GM20000 (cell line): Measurements from ENCODE around the gene HNRNPA2B1.
"Not testable (repeated sequence)": the region's sequence is repeated elsewhere in the genome, so short reads cannot be mapped to it uniquely, and the experiment has no call there.

ENCODE experiments used
- DNase-seq: peaks from one replicate; pipeline ENCODE4 v3.0.0; 2012; ENCODE audit warnings: low spot score
- TF ChIP-seq, protein P1 (sequence below): IDR thresholded peaks from 2 replicates; pipeline ENCODE4 v1.5.1; 2012; ENCODE audit warnings: mild to moderate bottlenecking, control low read depth; ENCODE audit errors: extremely low read depth, missing control alignments

Gene HNRNPA2B1

DNA sequence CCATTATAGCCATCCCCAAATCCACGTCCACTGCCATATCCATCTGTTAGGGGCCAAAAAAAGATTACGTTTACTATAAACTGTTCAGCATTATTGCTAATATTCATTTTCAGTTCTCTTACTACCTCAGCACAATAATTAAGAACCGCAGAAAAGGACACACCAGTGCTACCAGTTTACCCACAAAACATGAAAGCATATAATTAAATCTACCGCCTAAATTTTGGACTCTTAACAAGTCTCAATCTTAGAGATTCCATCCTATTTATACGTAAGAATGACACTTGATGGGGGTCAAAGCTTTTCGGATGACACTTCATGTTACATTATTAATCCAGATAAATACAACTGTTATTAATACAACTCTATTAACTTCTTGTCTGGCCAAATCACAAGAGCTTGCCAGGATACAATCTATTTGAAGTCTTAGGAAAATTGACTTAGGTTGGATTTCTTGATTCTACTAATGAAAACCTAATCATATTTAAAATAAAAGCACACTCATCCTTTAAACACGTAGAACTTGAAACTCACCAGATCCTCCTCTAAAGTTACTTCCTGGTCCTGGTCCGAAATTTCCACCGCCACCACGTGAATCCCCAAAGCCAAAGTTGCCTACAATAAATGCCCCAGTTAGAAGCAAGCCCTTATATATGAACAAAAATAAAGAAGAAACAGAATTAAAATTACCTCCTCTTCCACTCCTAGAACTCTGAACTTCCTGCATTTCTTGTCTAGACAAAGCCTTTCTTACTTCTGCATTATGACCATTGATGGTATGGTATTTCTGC, 4.5 kb downstream of the HNRNPA2B1 start:
- TF ChIP-seq, protein P1, sequence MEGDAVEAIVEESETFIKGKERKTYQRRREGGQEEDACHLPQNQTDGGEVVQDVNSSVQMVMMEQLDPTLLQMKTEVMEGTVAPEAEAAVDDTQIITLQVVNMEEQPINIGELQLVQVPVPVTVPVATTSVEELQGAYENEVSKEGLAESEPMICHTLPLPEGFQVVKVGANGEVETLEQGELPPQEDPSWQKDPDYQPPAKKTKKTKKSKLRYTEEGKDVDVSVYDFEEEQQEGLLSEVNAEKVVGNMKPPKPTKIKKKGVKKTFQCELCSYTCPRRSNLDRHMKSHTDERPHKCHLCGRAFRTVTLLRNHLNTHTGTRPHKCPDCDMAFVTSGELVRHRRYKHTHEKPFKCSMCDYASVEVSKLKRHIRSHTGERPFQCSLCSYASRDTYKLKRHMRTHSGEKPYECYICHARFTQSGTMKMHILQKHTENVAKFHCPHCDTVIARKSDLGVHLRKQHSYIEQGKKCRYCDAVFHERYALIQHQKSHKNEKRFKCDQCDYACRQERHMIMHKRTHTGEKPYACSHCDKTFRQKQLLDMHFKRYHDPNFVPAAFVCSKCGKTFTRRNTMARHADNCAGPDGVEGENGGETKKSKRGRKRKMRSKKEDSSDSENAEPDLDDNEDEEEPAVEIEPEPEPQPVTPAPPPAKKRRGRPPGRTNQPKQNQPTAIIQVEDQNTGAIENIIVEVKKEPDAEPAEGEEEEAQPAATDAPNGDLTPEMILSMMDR: no peak
- no peak for DNase-seq

DNA sequence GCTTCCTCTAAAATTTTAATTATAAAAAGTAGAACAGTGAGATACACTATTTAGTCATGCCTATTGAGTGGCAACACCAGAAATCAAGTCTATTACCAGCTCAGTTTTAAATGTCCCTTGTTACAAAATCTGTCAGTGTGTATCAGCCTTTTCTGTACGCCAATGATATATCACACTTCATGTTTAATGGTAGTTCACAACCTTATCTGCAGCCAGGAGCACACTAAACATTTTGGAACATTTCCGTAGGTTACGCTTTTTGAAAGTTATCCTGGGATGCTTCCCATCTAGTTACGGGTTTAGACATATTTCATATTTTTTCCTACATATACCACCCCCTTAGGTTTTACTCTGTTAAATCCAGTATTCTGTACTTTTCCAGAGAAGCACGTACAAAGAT, 5.4 kb downstream of the HNRNPA2B1 start:
- DNase-seq: no peak
- TF ChIP-seq, protein P1: no peak

DNA sequence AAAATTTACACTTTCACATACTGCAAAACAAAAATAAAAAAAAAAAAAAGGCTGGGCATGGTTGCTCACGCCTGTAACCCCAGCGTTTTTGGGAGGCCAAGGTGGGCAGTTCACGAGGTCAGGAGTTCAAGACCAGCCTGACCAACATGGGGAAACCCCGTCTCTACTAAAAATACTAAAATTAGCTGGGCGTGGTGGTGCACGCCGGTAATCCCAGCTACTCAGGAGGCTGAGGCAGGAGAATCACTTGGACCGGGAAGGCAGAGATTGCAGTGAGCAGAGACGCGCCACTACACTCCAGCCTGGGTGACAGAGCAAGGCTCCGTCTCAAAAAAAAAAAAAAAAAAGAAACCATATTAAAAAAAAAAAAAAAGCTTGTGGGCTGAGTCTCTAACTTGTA, 5.8 kb downstream of the HNRNPA2B1 start:
- DNase-seq: not testable (repeated sequence)

DNA sequence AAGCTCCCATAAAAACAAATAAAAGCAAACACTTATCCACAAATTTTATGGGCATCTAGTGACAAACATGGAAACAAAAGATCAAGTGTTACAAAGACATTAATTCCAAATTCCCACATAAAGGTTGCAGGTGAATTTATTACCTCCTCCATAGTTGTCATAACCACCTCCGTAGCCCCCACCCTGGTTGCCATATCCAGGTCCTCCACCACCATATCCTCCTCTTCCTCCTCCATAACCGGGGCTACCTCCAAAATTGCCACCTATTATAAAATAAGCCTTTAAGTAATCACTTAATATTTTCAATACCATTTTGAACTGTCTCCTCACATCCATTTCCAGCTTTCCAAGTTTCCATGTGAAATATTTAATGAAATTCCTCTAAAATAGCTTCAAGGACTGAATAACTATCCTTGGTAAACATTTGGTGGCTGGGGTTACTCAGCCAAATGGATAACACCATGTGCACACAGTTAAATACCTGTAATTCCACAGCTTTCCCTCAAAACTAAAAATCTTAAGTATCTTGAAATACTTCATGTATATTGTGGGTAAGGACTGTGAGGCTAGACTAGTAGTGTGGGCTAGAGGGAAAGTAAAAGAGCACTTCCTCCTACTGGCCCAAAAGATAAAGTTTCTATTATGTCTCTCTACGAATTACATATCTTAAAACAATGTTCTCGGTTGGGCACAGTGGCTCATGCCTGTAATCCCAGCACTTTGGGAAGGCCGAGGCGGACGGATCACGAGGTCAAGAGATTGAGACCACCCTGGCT, 6.9 kb downstream of the HNRNPA2B1 start:
- TF ChIP-seq, protein P1: no peak
- no peak for DNase-seq

DNA sequence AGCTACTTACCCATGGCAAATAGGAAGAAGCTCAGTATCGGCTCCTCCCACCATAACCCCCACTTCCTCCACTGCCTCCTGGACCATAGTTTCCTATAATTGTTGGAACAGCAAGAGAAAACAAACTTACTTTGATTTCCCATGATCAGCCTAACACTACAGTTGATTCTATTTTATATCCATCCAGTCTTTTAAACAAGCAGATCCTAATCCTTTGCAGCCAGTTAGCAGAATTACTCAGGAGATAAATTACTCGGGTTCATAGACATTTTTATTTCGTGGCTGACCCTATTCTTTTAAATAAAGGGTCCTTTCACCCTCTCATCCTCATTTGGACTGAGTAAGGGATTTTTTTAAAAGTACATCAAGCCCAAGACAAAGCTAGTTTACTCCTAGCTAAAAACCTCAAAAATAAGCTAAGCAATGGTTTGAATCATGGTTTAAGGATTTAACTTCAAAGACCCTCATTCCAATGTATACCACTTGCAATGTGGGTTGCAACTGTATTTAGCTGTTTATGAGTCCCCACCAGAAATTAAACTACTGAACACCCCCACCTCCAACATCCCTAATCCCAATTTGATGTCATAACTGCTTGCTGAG, 8.0 kb downstream of the HNRNPA2B1 start:
- no peak for DNase-seq
- TF ChIP-seq, protein P1: no peak

DNA sequence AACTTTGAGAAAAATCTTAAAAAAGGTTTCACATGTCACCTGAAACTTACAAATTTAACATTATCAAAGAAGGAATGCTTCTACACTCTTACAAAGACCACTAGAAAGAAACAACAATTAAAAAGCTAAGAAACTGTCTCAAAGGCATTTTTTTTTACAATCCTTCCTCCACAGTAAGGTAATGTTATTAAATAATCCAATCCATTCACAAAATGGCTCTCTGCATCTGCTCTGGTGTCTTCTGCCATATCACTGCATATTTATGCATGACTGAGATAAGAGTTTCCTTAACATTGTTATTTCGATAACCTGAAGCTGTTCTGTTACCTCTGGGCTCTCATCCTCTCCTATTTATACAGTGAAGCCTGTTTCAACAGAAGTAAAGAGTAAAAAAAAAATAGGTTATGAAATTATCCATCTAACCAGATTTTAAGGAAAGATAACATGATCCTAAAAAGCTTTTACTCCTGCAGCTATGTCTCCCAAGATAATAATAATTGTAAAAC, 8.5 kb downstream of the HNRNPA2B1 start:
- TF ChIP-seq, protein P1: no peak
- no peak for DNase-seq

DNA sequence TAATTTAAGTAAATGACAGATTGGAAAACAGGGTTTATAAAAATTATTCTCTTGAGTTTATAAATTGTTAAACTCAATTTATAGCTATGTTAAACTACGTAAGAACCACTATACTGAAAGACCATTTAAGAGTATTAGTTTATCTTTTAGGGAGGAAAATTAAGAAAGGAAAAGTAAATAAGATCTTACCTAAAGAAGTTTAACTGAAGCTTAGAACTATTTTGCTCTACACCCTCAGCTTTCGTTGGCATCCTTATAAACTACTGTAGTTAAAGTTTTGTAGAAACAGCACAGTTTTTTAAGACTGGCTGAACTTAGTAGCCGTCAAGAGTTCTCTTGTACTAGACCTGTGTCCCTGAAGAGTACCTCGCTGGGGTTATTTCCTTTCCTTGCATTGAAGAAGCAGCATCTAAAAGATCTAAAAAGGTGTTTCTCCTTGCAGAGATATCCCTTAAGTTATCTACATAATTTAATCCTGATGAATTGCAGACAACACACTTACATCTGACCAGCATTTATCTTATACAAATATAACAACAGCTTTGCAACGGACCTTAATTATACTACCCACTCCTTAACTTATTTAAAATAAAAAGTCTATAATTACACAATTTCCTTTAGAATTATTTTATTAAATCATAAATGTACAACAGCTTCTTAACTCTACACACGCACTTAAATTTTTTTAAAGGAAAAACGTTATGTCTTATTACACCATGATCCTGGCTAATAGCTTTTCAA, 9.1 kb downstream of the HNRNPA2B1 start:
- DNase-seq: no peak
- TF ChIP-seq, protein P1: no peak
